CD4-positive, alpha-beta T cell treated with Interleukin-10 for 1 hour (primary cell): ENCODE measurements around the gene AP2A1.
A peak's percentile ranks its signal among the peaks of the same experiment; 100 is the strongest.

Experiments used
- DNase-seq: peaks from one replicate; pipeline ENCODE4 v3.0.0-alpha.2; 2020

The AP2A1 gene

DNA sequence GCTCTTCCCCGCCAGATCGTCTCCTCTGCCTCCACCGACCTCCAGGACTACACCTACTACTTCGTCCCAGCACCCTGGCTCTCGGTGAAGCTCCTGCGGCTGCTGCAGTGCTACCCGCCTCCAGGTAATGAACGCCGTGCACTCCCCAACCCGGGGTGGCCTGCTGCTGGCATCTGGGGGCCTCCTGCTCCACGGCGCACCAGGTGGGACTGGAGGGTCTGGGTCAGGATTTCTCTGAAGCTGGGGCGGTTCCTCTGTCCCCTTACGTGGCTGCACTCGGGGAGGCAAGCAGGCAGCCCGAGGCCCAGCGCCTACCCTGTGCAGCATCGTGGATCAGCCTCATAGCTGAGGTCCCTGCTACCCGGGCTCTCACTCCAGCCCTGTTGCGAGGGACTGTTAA is 28.8 kb downstream of the AP2A1 start:
- no peak for DNase-seq

DNA sequence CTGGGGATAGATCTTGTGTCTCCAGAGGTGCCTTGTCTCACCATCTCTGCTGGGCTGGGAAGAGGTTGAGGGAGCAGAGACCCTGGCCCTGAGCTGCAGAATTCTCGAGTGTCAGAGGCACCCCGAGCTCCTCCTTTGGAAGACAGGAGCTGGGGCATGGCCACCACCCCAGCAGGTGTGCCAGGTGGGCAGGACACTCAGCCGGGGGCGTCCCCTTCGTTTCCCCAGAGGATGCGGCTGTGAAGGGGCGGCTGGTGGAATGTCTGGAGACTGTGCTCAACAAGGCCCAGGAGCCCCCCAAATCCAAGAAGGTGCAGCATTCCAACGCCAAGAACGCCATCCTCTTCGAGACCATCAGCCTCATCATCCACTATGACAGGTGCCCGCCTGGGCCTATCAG is 31.8 kb downstream of the AP2A1 start:
- no peak for DNase-seq

DNA sequence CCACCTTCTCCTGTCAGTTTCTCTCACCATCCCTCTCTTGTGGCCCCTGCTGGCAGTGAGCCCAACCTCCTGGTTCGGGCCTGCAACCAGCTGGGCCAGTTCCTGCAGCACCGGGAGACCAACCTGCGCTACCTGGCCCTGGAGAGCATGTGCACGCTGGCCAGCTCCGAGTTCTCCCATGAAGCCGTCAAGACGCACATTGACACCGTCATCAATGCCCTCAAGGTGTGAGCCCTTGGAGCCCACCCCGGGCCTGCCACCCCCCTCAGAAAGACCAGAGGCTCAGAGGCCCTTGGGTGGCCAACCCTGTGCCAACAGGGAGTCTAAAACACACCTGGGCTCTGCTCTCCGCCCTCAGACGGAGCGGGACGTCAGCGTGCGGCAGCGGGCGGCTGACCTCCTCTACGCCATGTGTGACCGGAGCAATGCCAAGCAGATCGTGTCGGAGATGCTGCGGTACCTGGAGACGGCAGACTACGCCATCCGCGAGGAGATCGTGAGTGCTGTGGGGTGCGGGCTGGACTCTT is 32.5 kb downstream of the AP2A1 start:
- no peak for DNase-seq

- no peak for DNase-seq
Measured at GRCh38 chr19:49799798-49800376, 33.1 kb downstream of the AP2A1 start.

- no peak for DNase-seq
Measured at GRCh38 chr19:49800771-49801170, 34.0 kb downstream of the AP2A1 start.

DNA sequence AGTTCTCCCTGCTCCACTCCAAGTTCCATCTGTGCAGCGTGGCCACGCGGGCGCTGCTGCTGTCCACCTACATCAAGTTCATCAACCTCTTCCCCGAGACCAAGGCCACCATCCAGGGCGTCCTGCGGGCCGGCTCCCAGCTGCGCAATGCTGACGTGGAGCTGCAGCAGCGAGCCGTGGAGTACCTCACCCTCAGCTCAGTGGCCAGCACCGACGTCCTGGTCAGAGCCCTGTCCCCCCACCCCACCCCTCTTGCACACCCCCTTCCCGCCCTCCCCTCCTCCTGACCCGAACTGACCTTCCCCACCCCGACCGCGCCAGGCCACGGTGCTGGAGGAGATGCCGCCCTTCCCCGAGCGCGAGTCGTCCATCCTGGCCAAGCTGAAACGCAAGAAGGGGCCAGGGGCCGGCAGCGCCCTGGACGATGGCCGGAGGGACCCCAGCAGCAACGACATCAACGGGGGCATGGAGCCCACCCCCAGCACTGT is 34.6 kb downstream of the AP2A1 start:
- no peak for DNase-seq

DNA sequence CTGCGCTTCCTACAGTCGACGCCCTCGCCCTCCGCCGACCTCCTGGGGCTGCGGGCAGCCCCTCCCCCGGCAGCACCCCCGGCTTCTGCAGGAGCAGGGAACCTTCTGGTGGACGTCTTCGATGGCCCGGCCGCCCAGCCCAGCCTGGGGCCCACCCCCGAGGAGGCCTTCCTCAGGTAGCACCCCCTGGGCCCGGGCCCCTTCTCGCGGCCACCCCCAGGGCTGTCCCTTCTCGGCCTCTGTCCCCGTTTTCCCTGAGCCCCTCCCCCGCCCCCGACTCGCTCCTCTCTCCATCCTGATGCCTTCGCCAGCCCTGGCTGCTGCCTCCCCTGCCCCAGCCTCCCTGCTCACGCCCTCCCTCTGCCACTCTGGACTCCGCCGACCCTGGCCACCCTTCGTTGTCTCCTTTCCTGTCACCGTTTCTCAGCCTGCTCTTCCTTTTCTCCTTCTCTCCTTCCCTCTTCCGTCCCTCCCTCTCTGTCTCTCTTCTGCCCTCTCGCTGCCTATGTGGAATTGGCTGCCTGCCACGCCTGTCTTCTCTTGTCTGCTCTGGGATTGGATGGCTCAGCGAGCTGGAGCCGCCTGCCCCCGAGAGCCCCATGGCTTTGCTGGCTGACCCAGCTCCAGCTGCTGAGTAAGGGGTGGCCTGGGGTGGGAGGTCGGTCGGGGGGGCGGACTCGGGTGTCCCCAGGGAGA is 35.3 kb downstream of the AP2A1 start:
- no peak for DNase-seq

- DNase-seq = no peak
Measured at GRCh38 chr19:49802836-49803528, 36.2 kb downstream of the AP2A1 start.

- DNase-seq = no peak
Measured at GRCh38 chr19:49803529-49803856, 36.7 kb downstream of the AP2A1 start.

GRCh38 chr19:49805822-49806619 is 39.2 kb downstream of the AP2A1 start:
- DNase-seq = no peak

GRCh38 chr19:49806620-49806959 is 39.8 kb downstream of the AP2A1 start:
- DNase-seq = no peak

GRCh38 chr19:49807058-49807903 is 40.5 kb downstream of the AP2A1 start:
- no peak for DNase-seq

DNA sequence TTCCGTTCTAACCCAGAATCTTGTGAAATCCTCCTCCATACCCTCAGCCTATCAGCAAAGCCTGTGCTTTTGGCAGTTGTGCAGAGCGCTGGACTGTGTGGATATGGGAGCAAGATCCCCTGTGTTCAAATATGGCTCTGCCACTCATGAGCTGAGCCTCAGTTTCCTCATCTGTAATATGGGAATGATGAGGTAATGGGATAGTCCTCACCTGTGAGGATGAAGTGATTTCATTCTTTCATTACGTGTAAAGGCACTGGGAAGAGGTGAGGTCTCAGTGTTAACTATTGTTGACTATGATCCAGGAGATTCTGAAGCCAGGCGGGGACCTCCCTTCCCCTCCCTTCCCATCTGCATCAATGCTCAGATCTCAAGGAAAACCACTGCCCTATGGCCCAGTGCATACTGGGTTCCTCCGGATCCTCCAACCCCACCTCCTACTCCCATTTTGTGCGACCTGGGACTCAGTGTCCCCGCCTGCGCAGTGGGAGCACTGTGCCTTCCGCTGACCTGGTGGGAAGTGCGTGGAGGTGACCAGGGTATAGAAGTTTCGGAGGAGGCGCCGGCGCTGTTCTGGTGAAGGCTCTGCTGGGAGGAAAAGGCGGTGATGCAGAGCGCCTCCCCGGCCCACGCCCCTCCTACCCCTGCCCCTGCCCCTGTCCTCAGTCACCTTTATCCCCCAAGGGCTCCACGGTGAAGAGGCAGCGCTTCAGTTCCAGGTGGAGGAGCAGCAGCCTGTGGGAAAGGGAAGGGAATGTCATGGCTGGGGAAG is 41.3 kb downstream of the AP2A1 start:
- no peak for DNase-seq

DNA sequence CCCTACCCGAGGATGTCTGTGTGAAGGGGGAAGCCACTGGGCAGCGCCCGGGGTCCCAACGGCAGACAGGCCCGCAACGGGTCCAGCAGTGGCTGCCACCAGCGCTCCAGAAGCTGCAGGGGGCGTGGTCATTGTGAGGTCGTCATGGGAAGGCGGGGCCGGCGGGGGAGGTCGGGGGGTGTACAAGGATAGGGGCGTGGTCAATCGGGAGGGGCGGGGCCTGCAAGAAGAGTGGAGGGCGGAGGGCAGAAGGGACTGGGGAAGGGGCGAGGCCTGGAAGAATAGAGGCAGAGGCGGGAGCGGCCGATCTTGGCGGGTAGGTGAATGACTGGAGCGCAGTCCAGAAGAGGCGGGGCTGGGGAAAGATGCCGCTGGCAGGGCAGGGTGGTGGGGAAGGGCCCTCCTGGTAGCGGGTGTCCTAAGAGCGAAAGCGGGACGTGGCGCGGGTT is 41.9 kb downstream of the AP2A1 start:
- peak; percentile 92 for DNase-seq

DNA sequence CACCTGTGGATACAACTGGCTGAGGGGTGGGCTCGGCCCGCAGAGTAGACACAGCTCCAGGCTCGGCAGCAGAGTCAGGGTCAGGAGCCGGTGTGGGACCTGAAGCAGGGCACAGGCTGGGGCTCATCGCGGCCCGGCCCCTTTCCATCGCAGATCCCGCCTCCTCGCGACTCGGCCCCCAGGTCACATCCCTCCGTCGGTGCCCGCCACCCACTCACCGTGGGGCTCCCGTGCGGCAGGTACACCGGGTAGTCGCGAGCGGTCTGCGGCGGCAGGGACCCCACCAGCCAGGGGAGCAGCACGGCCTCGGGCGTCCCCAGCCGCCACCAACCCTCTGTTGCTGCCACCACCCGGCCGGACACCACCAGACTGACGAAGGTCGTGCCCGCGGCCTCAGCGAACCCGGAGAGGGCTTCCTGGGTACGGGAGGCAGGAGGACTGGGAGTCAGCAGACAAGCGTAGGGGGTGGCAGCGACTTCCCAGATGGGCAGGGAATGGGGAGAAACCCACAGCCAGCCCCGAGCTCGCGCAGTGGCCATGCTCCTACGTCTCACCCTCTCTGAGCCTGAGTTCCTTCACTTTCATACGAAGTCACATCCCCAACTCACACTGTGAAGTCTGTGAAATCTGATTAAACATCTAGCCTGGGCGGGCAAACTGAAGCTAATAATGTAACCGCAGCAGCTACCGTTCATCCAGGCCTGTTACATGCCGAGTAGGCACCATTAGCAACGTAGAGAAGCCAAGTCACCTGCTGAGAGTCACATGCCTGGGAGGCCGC is 42.5 kb downstream of the AP2A1 start:
- peak; percentile 68 for DNase-seq

DNA sequence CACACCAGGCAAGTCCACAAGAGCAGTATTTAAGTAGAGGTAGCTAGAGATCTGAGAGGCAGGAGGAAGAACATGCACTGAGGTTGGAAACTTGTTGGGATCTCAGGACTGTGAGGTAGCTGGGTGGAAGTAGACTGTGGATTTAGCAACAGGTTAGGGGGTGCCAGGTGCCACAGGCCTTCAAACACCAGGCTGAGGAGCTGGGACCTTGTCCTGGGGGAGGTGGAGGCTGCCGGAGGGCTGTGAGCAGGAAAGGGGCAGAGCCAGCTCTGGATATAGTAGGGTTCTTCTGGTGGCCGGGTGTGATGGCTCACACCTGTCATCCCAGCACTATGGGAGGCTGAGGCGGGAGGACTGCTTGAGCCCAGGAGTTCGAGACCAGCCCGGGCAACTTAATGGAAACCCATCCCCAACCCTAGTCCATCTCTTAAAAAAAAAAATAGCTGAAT is 43.2 kb downstream of the AP2A1 start:
- DNase-seq = no peak

DNA sequence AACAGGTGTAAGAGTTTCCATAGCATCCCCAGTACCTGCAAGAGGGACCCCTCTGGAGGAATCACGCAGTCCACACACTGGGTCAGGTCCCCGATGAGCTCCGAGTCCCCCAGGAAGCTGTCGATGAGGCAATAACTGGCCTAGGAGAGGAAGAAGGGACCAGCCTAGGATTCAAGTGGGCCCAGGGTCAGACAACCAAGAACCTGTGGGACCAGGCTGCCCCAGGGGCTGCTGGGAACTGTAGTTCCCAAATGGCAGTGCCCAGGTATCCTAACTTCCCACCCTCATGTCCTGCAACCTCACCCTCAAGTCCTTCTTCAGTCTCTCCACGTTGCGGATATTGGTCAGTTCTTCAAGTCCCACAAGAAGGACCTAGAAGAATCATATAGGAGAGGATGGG is 44.5 kb downstream of the AP2A1 start:
- no peak for DNase-seq

DNA sequence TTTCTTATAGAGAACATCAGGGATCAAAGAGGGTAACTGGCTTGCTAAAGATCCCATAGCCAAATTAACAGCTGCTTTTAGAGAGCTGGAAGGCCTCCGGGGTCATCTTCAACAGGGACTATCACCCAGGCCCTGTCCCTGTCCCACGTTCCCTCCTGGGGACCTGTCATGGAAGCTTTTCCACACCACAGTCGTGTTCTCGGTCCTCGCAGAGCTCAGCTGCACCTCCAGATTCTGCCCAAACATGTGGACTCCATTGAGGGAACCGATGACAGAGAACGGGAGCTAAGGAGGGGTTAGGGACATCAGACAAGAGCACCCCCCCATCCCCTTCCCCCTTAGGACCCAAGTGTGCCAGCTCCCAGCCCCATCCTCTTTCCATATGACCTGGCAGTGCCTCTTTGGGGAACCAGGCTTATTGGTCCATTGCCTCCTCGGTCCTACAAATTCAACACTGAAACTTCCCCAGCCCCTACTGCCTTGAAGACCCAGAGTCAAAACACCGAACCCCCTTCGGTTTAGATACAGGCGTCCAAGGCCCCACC is 45.7 kb downstream of the AP2A1 start:
- no peak for DNase-seq

DNA sequence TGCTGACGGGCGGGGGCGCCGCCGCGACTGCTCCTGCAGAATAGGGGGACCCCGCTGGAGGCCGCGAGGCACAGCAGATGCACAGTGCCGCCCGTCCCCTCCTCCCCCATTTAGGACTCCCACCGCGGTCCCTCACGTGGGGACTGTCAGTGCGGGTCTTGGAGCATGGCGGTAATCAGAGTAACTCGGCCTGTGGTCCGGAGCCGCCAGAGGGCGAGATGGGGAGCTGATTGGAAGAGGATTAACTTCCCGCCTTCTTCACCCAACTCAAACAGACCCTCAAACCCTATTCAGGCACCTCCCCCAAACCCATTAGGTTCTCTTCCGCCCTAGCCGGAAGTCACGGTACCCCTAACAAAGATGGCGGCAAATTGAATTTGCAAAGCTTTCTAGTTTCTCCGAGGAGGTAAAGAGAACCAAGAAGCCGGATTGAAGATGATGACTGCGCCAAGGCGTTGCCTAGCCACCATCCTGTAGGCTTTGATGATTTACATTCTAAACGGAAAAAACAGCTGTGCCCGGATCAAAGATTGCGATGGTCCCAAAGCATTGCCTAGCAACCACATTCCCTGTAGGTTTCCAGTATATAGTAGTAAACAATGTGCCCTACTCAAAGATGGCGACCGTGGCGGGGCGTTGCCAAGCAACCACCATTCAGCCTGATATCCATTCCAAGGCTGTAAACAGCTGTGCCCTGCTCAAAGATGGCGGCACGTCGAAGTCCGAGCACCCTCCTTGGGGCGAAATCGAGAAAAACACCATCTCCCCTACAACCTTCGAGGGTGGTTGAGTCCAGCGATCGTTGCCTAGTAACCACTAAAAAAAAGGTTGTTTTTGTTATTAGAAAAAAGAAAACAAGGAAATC is 46.4 kb downstream of the AP2A1 start, which contains the start of gene FUZ:
FUZ (minus strand) TSS at position 296 of the 865 bp plus-strand sequence; CDS start at position 110, 186 bp downstream.
- DNase-seq = peak; percentile 98
